ENCODE measurements around the gene OGFOD2. TPM values are rescaled to one million over a fixed set of nuclear protein-coding genes. Genes with fewer than 3 reads are reported as not detected.
A peak's percentile ranks its signal among the peaks of the same experiment; 100 is the strongest.

Gene OGFOD2
- polyA plus RNA-seq, 4 donors: 10.0 to 22.9 (median 13.8) TPM

GRCh38 chr12:122974274-122974891 lies 661 bp upstream of the OGFOD2 start:
- DNase-seq (ENCODE audit: low read depth in 4 of 4, low spot score in 3 of 4): peak; percentile 95 to 99 (median 98)

- DNase-seq (ENCODE audit: low read depth in 4 of 4, low spot score in 3 of 4): no peak
These were observed 975 bp downstream of the OGFOD2 start for GRCh38 chr12:122975790-122976647.

- no peak for DNase-seq (ENCODE audit: low read depth in 4 of 4, low spot score in 3 of 4)
These were observed 1.6 kb downstream of the OGFOD2 start for GRCh38 chr12:122976648-122976975.

- no peak for DNase-seq (ENCODE audit: low read depth in 4 of 4, low spot score in 3 of 4)
These were observed 2.1 kb downstream of the OGFOD2 start for GRCh38 chr12:122977153-122977552.

- DNase-seq (ENCODE audit: low read depth in 4 of 4, low spot score in 3 of 4): no peak
These were observed 2.8 kb downstream of the OGFOD2 start for GRCh38 chr12:122977655-122978392.

GRCh38 chr12:122978507-122978955 lies 3.5 kb downstream of the OGFOD2 start:
- DNase-seq (ENCODE audit: low read depth in 4 of 4, low spot score in 3 of 4): no peak

- DNase-seq (ENCODE audit: low read depth in 4 of 4, low spot score in 3 of 4): no peak
These were observed 4.2 kb downstream of the OGFOD2 start for GRCh38 chr12:122979001-122979907.

GRCh38 chr12:122979908-122980182 lies 4.8 kb downstream of the OGFOD2 start:
- DNase-seq (ENCODE audit: low read depth in 4 of 4, low spot score in 3 of 4): no peak

GRCh38 chr12:122980183-122981035 lies 5.4 kb downstream of the OGFOD2 start, which contains the start of gene ARL6IP4:
ARL6IP4 (plus strand) TSS chr12:122980681; CDS start chr12:122981140, 459 bp downstream.
- no peak for DNase-seq (ENCODE audit: low read depth in 4 of 4, low spot score in 3 of 4)

GRCh38 chr12:122981036-122981471 lies 6.0 kb downstream of the OGFOD2 start:
- no peak for DNase-seq (ENCODE audit: low read depth in 4 of 4, low spot score in 3 of 4)

- no peak for DNase-seq (ENCODE audit: low read depth in 4 of 4, low spot score in 3 of 4)
These were observed 6.8 kb downstream of the OGFOD2 start for GRCh38 chr12:122981587-122982476.

GRCh38 chr12:122982477-122982815 lies 7.4 kb downstream of the OGFOD2 start:
- no peak for DNase-seq (ENCODE audit: low read depth in 4 of 4, low spot score in 3 of 4)

- DNase-seq (ENCODE audit: low read depth in 4 of 4, low spot score in 3 of 4): no peak
These were observed 8.1 kb downstream of the OGFOD2 start for GRCh38 chr12:122982963-122983788.

GRCh38 chr12:122983789-122984515 lies 8.9 kb downstream of the OGFOD2 start:
- no peak for DNase-seq (ENCODE audit: low read depth in 4 of 4, low spot score in 3 of 4)

- DNase-seq (ENCODE audit: low read depth in 4 of 4, low spot score in 3 of 4): no peak
These were observed 9.7 kb downstream of the OGFOD2 start for GRCh38 chr12:122984612-122985337.

Data from left renal pelvis (tissue), 4 donors.